K562 (cell line): Measurements from ENCODE around the gene MIP. TPM values are rescaled to one million over a fixed set of nuclear protein-coding genes. Genes with fewer than 3 reads are reported as not detected.

ENCODE experiments used
- ADNP ChIP-seq: fragments of 200-800 bp; sonication (Bioruptor generic); IDR thresholded peaks from 2 replicates; pipeline ENCODE4 v1.6.1; 2016; ENCODE audit warnings: missing genetic modification characterization, missing compliant biosample characterization
- CBX1 ChIP-seq: sonication (generic); IDR thresholded peaks from 2 replicates; pipeline ENCODE4 v1.6.1; 2016; ENCODE audit warnings: antibody characterized with exemption, low read depth, mild to moderate bottlenecking
- CEBPZ ChIP-seq: fragments of 150-350 bp; IDR thresholded peaks from 2 replicates; pipeline ENCODE4 v1.6.1; 2014; ENCODE audit warnings: low read depth, mild to moderate bottlenecking, low read length, borderline replicate concordance
- CHD1 ChIP-seq: fragments of 200-600 bp; sonication (generic); IDR thresholded peaks from one replicate; pipeline ENCODE4 v1.6.1; 2012; ENCODE audit warnings: mild to moderate bottlenecking, moderate library complexity, low read length, inconsistent platforms
- DLX4 ChIP-seq: fragments of 250-450 bp; sonication (Bioruptor Pico); IDR thresholded peaks from 2 replicates; pipeline ENCODE4 v1.6.1; 2021; ENCODE audit warnings: mild to moderate bottlenecking
- EZH2 ChIP-seq: IDR thresholded peaks from 2 replicates; pipeline ENCODE4 v1.6.1; 2012; ENCODE audit warnings: low read depth, mild to moderate bottlenecking, inconsistent platforms, low read length, borderline replicate concordance
- FOXA3 ChIP-seq, 2 experiments: fragments of 450-650 bp in 1 of 2; sonication (generic) in 1 of 2; formaldehyde crosslinking; IDR thresholded peaks in 1 of 2; conservative IDR thresholded peaks in 1 of 2; 2 replicates each; pipeline versions ENCODE4 v1.4.0 to v1.8.0; 2020 to 2022; ENCODE audit warnings: mild to moderate bottlenecking in 2 of 2, missing genetic modification reagents in 1 of 2
- KHSRP ChIP-seq: fragments of 450-650 bp; IDR thresholded peaks from 2 replicates; pipeline ENCODE4 v1.6.1; 2017
- MEF2A ChIP-seq: IDR thresholded peaks from 2 replicates; pipeline ENCODE4 v1.6.1; 2011; ENCODE audit warnings: low read depth, mild to moderate bottlenecking, low read length, moderate library complexity; ENCODE audit not compliant: control insufficient read depth
- NCOA4 ChIP-seq: fragments of 450-650 bp; IDR thresholded peaks from 2 replicates; pipeline ENCODE4 v1.6.1; 2018; ENCODE audit warnings: mild to moderate bottlenecking; ENCODE audit not compliant: partially characterized antibody
- RHOXF2B ChIP-seq: fragments of 250-450 bp; sonication (Bioruptor Pico); conservative IDR thresholded peaks from 2 replicates; pipeline ENCODE4 v1.5.1; 2021
- SIN3A ChIP-seq, 2 experiments: fragments of 150-350 bp in 1 of 2; IDR thresholded peaks; 2 replicates each; pipeline ENCODE4 v1.6.1; 2011 to 2016; ENCODE audit warnings: borderline replicate concordance in 2 of 2, low read depth in 2 of 2, low read length in 2 of 2, mild to moderate bottlenecking in 2 of 2, moderate library complexity in 2 of 2; ENCODE audit not compliant: control insufficient read depth in 1 of 2
- TCF15 ChIP-seq: fragments of 250-450 bp; sonication (Bioruptor Pico); IDR thresholded peaks from 2 replicates; pipeline ENCODE4 v1.8.0; 2022; ENCODE audit warnings: moderate library complexity, mild to moderate bottlenecking, inconsistent platforms
- TRIM24 ChIP-seq, 2 experiments: fragments of 450-650 bp; IDR thresholded peaks; 2 replicates each; pipeline ENCODE4 v1.6.1; 2016
- ZNF316 ChIP-seq: fragments of 450-650 bp; IDR thresholded peaks from 2 replicates; pipeline ENCODE4 v1.6.1; 2016
- ZNF398 ChIP-seq: fragments of 250-450 bp; sonication (Bioruptor Pico); IDR thresholded peaks from 2 replicates; pipeline ENCODE4 v1.8.0; 2021; ENCODE audit warnings: moderate library complexity, mild to moderate bottlenecking, inconsistent platforms
- ZNF740 ChIP-seq, 3 experiments: fragments of 200-800 bp in 1 of 3; sonication (Bioruptor generic) in 1 of 3; sonication (generic) in 1 of 3; formaldehyde crosslinking in 1 of 3; IDR thresholded peaks; 2 replicates each; pipeline versions ENCODE4 v1.6.1 to v1.8.0; 2016 to 2022; ENCODE audit warnings: mild to moderate bottlenecking in 2 of 3, missing compliant biosample characterization in 2 of 3, missing genetic modification characterization in 2 of 3, missing genetic modification reagents in 1 of 3
- polyA plus RNA-seq, 8 experiments: library from polyadenylated mRNA; depleted of rRNA in 4 of 8; stranded (reverse) in 5 of 8; unstranded in 3 of 8; fragments of >200 nt; fragmentation: Nextera tagmentation in 2 of 8; fragmentation: Illumina TruSeq in 1 of 8; extraction: Ambion mirVana in 2 of 8; extraction: Trizol in 1 of 8; gene quantifications; 2 replicates each; pipeline versions ENCODE4 v1.2.1 to v1.2.3, GENCODE V29; 2011 to 2014; ENCODE audit warnings: inconsistent platforms in 1 of 8, missing spikeins in 1 of 8
- total RNA-seq, 7 experiments: library from RNA; depleted of rRNA in 6 of 7; stranded (reverse); fragments of >200 nt in 6 of 7; fragmentation: Illumina TruSeq in 2 of 7; extraction: Trizol in 2 of 7; gene quantifications; 2 replicates each; pipeline versions ENCODE4 v1.2.1 to v1.2.3, GENCODE V29; 2011 to 2021; ENCODE audit warnings: low replicate concordance in 1 of 7

MIP gene
- total and polyA plus RNA-seq, 9 of the 15 experiments (the other 6 are each of a cell fraction or from before 2014, with no cell fraction given), result 0.09 to 0.36 (median 0.19) TPM; not detected in 5

GRCh38 chr12:56448860-56449621 lies 5.4 kb downstream of the MIP start, which contains the start of gene TIMELESS (continued):
- TF ChIP-seq CEBPZ (no peak), SIN3A (IDR thresholded peaks at IDR 0.05; ENCODE audit: borderline replicate concordance in 2 of 2, control insufficient read depth in 1 of 2, low read depth in 2 of 2, low read length in 2 of 2) (peak; percentile 61 to 85; a peak in 2 of 4 replicates), FOXA3 (CRISPR knock-in tag; conservative IDR thresholded peaks at IDR 0.05 in 1 of 2, IDR thresholded peaks at IDR 0.05 in 1 of 2) (peak in 1 of 2 experiments; percentile 36; a peak in 1 of 4 replicates), KHSRP (no peak), ADNP (no peak), ZNF740 (CRISPR knock-in tag; IDR thresholded peaks at IDR 0.05) (no peak), ZNF740 (tag; IDR thresholded peaks at IDR 0.05) (no peak), NCOA4 (no peak), TCF15 (CRISPR knock-in tag) (no peak), TRIM24 (IDR thresholded peaks at IDR 0.05) (peak in 1 of 2 experiments; percentile 8; a peak in 1 of 4 replicates), RHOXF2B (no peak), ZNF398 (no peak), CHD1 (no peak), EZH2 (no peak), DLX4 (CRISPR knock-in tag) (no peak), CBX1 (no peak), ZNF316 (no peak), MEF2A (no peak)
